Activated CD8-positive, alpha-beta memory T cell treated with anti-CD3 and anti-CD28 coated beads for 4 hours (primary cell): Measurements from ENCODE around the gene ULBP1.
"Not testable (repeated sequence)": the region's sequence is repeated elsewhere in the genome, so short reads cannot be mapped to it uniquely, and the experiment has no call there.

Source experiments
- DNase-seq, 2 donors: peaks; one replicate each; pipeline ENCODE4 v3.0.0-alpha.2; 2020; ENCODE audit warnings: low read depth in 2 of 2

The ULBP1 gene

DNA sequence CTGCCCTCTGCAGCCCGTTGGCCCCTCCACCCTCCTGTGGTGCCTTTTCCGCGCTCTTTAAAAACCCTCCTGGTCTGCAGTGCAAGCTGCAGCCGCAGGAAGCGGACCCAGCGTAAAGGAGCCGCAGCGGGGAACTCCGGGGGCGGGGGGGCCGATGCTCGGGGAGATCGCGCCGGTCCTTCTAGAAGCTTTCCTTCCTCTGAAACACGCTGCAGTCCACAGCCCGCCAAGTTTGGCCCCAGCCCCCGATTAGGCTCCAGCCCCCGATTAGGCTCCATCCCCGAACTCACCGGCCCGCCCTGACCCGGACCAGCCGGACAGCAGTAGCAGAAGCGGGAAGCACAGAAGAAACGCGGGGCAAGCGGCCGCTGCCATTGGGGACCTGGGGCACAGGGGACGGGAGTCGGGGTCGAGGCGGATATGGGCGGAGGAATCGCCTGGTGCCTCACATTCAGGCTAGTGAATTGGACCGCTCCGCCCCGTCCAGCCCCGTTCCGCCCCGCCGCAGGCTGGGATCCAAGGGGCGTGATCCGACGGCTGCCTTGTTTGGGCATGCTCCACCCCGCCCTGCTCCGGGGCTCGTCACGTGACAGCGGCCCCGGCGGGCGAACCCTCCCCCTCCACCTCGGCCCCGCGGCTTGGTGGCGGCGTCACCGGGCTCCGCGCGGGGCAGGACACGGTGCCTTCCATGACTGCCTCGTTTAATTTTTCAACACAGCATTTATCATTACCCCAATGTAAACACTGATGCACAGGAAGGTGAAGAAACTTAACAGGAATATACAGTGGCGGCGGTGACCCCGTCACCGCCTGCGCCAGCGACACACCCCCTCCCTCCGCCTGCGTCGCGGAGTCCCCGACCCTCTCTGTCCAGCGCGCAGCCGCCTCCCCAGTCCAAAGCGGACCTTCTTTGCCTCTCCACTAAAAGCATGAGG, 41.3 kb downstream of the ULBP1 start:
- peak; percentile 77 to 82 for DNase-seq

- DNase-seq: no peak
Measured at GRCh38 chr6:150005761-150006651, 42.3 kb downstream of the ULBP1 start.

GRCh38 chr6:150006961-150007464, 43.3 kb downstream of the ULBP1 start:
- no peak for DNase-seq

- DNase-seq: no peak
Measured at GRCh38 chr6:150008588-150008987, 44.8 kb downstream of the ULBP1 start.

- DNase-seq: not testable (repeated sequence)
Measured at GRCh38 chr6:150012846-150013784, 49.4 kb downstream of the ULBP1 start.

GRCh38 chr6:150013785-150014622, 50.3 kb downstream of the ULBP1 start:
- not testable (repeated sequence) for DNase-seq

DNA sequence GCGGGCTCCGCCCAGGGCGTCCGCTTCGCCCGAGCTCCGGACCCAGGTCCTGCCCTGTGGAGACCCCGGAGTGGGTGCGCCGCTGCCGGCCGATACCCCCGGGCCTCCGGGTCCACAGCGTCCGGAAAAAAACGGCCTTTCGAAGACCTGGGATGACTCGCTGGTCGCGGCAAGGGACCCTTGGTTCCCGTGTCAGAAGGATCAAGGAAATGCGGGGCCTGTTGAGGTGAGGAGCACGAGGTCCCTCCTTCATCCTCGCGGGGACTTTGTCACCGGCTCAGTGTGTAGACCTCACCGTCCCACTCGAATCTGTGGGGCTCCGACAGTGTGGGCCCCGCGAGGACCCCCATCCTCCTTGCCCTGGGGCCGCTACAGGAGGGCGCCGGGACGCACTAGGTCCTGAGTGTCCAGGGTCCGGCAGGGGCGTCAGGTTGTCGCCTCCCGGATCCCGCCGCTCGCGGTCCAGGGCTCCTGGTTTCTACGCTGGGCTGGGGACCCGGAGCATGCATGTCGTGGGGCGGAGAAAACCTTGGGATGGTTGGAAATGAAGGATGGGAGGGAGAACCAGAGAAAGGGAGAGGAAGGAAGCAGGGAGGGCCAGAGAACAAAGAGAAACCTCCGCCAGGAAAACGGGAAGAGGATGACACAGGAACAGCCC, 51.0 kb downstream of the ULBP1 start:
- not testable (repeated sequence) for DNase-seq

DNA sequence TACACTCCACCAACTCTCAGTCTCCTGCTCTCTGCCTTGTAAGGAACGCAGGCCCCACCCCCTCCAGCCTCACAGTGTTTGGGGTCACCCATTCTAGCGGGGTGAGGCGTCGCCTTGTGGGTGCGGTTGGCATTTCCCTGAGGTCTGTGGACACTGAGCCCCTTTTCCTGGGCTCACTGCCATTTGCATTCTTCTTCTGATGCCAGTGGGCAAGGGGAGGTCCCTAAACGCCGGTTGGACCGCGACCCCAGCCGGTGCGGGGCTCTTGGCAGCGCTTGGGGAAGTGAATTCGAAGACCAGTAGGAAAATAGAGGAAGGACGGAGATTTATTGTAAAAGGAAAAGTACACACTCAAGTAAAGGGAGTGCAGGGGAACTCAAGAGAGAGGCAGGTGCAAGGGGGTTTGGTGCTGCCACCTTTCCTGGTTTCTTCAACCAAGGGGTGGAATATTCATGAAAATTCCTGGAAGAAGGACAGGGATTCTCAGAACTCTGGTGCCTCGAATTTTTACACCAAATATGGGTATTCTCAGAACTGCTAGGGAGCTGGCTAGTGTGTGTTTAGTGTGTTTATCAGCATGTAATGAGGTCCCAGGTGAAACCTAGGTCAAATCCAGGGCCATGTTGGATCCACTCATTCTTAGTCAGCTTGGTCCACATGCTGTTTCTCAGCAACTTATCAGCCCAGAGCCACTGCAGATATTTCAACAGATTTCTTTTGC, 51.7 kb downstream of the ULBP1 start:
- not testable (repeated sequence) for DNase-seq

DNA sequence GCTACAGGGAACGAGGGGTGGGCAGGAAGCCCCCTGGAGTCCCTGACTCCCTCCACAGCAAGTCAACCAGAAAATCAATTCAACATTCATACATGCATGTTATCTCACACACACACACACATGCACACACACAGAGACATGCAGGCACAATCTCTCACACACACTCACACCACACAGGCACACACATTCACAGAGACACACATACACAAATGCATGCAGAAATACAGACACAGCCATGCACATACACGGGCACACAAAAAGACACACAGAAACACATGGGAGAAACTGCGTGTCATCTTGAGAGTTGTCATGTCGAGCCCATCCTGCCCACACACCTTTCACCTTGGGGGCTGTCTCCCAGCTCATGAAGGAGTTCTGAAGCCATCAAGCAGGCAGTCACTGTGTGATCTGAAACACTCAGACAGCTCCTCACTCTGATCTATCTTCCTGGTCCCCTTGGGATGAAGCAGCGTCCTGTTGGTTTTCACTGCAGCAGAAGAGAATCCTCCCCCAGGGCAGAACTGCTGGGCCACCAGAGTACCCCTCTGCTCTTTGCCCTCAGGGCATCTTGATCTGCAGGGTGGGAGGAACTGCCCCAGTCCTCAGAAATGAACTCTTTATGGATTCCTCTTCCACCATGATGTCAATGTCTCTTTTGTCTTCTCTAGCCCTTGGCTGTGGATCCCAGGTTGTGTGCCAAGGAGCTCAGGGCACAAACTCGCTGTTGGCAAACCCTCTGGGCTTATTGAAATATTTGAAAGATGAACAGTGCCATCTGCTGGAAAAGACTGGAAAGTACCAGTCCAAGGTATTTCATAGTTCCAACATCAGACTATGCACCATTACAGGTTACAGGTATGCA, 52.8 kb downstream of the ULBP1 start:
- peak in 1 of 2 donors; percentile 24 for DNase-seq

DNA sequence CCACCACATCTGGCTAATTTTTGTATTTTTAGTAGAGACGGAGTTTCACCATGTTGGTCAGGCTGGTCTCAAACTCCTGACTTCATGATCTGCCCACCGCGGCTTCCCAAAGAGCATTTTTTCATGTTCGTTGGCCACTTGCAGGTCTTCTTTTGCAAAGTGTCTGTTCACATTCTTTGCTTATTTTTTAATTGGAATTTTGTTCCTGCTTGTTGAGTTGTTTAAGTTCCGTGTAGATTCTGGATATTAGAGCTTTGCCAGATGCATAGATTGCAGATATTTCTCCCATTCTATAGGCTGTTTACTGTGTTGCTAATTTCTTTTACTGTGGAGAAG, 53.4 kb downstream of the ULBP1 start:
- not testable (repeated sequence) for DNase-seq

- DNase-seq: no peak
Measured at GRCh38 chr6:150018846-150019580, 55.3 kb downstream of the ULBP1 start.

DNA sequence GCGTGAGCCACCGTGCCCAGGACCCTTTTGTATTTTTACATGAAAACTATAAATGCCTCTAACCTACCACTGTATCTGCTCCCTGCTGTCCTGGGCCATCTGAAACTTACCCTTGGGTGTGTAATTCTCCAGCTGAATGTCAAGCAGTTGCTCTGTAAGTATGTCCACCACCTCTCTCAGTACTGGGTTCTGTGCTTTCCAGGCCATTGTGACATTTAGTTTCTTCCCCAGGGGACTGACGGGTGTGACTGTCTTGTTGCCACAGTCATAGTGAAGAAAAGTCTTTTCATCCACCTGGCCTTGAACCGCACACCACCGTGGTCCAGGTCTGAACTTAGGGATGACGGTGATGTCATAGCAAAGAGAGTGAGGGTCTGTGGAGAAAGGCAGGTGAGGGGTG, 58.1 kb downstream of the ULBP1 start:
- not testable (repeated sequence) for DNase-seq
